Measurements from ENCODE around the gene FBN2. TPM values are rescaled to one million over a fixed set of nuclear protein-coding genes. Genes with fewer than 3 reads are reported as not detected.

The FBN2 gene
- total and polyA plus RNA-seq, 9 of the 15 experiments (the other 6 are each of a cell fraction or from before 2014, with no cell fraction given) = 0.01 to 0.09 TPM; not detected in 7

DNA sequence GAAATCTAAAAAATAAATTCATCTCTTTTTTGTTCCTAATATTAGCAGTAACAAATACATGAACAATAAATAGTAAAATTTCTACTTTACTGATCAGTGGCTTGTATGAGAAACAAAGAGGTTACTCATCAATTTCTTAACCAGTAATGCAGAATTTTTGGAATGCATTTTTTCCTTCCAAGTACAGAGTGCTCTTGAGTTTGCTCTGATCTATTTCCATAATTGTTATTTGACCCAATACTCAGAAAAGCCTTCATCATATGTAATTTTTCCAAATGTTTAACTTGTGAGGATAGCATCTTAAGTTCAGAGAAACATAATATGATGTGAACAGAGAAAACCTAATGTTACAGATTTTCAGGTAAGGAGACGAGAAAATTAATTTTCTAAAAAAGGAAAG lies 47.3 kb downstream of the FBN2 start:
- Histone ChIP-seq H3K9ac (ENCODE audit: insufficient read depth in 1 of 2, low read depth in 2 of 2, low read length in 2 of 2) (no peak overlapping the region), H3K9me3 (replicated peaks; ENCODE audit: control insufficient read depth, insufficient read depth, low read depth, low read length) (no peaks in the 10 kb centered on the region), H3K4me2 (ENCODE audit: insufficient read depth, low read length) (no peak overlapping the region), H3K27ac (ENCODE audit: extremely low read depth, low read depth, low read length) (no peak overlapping the region), H4K20me1 (replicated peaks; ENCODE audit: control insufficient read depth, insufficient read depth, low read length) (no peaks in the 10 kb centered on the region), H3K79me2 (ENCODE audit: control insufficient read depth, insufficient read depth, low read length) (no peaks in the 10 kb centered on the region), H3K4me3 (no peak overlapping the region), H3K36me3 (ENCODE audit: control insufficient read depth, insufficient read depth, low read length) (no peaks in the 10 kb centered on the region), H3K27me3 (ENCODE audit: control insufficient read depth in 2 of 2, insufficient read depth in 2 of 2, low read length in 2 of 2) (no peaks in the 10 kb centered on the region), H3K4me1 (replicated peaks in 1 of 2; ENCODE audit: control insufficient read depth in 2 of 2, insufficient read depth in 2 of 2, low read length in 2 of 2) (no peaks in the 10 kb centered on the region), H3K9me1 (ENCODE audit: control insufficient read depth, insufficient read depth, low read length) (no peaks in the 10 kb centered on the region), H2AFZ (ENCODE audit: low read depth, low read length) (no peak overlapping the region)
- CTCF ChIA-PET (ENCODE audit: low intra/inter-chr PET ratio) = no interaction called here
- 0% methylated on average over 1 of the region's 1 CpG for WGBS (ENCODE audit: insufficient coverage, low coverage, missing lambda C conversion rate)
- no TSS peak for BruUV-seq (replicated peaks)
- intact Hi-C loops (cut with micrococcal nuclease) (no loop called here), in situ Hi-C loops (cut with MboI) (no loop called here)
- DNase-seq (ENCODE audit: extremely low read depth in 1 of 4, low spot score in 3 of 4) (no peak), ATAC-seq (no peak), FAIRE-seq (no peak)
- POLR2A ChIA-PET = no interaction called here
- TF ChIP-seq ZNF3 (CRISPR knock-in tag; IDR thresholded peaks at IDR 0.05) = no peak
- TF ChIP-seq PRPF4 (IDR thresholded peaks at IDR 0.05; ENCODE audit: insufficient read depth, low read depth, low read length, poor library complexity, severe bottlenecking) = no peak
- no peak for TF ChIP-seq ESRRA (IDR thresholded peaks at IDR 0.05; ENCODE audit: borderline replicate concordance, low read depth)
- no peak for TF ChIP-seq ZBTB2 (IDR thresholded peaks at IDR 0.05)
- TF ChIP-seq BACH1 (tag; IDR thresholded peaks at IDR 0.05) = no peak
- TF ChIP-seq ZBTB26 (CRISPR knock-in tag; IDR thresholded peaks at IDR 0.05) = no peak
- no peak for TF ChIP-seq HOXB6 (CRISPR knock-in tag; IDR thresholded peaks at IDR 0.05; ENCODE audit: borderline replicate concordance)
- no peak for TF ChIP-seq THAP7 (CRISPR knock-in tag; IDR thresholded peaks at IDR 0.05)
- no peak for TF ChIP-seq HCFC1 (IDR thresholded peaks at IDR 0.05; ENCODE audit: low read depth, low read length)
- TF ChIP-seq MEF2D (tag; conservative IDR thresholded peaks at IDR 0.05; ENCODE audit: low read depth) = no peak
- TF ChIP-seq ZNF740 (CRISPR knock-in tag; IDR thresholded peaks at IDR 0.05) = no peak
- TF ChIP-seq ZNF740 (tag; IDR thresholded peaks at IDR 0.05) = no peak
- no peak for TF ChIP-seq PHTF2 (CRISPR knock-in tag; IDR thresholded peaks at IDR 0.05)
- TF ChIP-seq PRMT5 (CRISPR knock-in tag; IDR thresholded peaks at IDR 0.05) = no peak
- TF ChIP-seq DNMT1 (IDR thresholded peaks at IDR 0.05) = no peak
- TF ChIP-seq, protein P1, sequence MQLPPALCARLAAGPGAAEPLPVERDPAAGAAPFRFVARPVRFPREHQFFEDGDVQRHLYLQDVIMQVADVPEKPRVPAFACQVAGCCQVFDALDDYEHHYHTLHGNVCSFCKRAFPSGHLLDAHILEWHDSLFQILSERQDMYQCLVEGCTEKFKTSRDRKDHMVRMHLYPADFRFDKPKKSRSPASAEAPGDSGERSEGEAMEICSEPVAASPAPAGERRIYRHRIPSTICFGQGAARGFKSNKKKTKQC (CRISPR knock-in tag; IDR thresholded peaks at IDR 0.05) = no peak
- TF ChIP-seq, protein P2, sequence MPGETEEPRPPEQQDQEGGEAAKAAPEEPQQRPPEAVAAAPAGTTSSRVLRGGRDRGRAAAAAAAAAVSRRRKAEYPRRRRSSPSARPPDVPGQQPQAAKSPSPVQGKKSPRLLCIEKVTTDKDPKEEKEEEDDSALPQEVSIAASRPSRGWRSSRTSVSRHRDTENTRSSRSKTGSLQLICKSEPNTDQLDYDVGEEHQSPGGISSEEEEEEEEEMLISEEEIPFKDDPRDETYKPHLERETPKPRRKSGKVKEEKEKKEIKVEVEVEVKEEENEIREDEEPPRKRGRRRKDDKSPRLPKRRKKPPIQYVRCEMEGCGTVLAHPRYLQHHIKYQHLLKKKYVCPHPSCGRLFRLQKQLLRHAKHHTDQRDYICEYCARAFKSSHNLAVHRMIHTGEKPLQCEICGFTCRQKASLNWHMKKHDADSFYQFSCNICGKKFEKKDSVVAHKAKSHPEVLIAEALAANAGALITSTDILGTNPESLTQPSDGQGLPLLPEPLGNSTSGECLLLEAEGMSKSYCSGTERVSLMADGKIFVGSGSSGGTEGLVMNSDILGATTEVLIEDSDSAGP (CRISPR knock-in tag; IDR thresholded peaks at IDR 0.05) = no peak
